CD8-positive, alpha-beta memory T cell (primary cell): ENCODE data around the gene NFE2L2. TPM values are rescaled to one million over a fixed set of nuclear protein-coding genes. Genes with fewer than 3 reads are reported as not detected.

ENCODE experiments used
- CTCF ChIA-PET: fragments of 350-600 bp; sonication (Branson Sonifier 250); formaldehyde crosslinking; loops from one replicate; lab custom pipeline; 2021; ENCODE audit warnings: antibody characterized with exemption; lab: Charles Lee
- POLR2A ChIA-PET: fragments of 350-600 bp; sonication (Branson Sonifier 250); formaldehyde crosslinking; loops from one replicate; lab custom pipeline; 2021; ENCODE audit warnings: antibody characterized with exemption; lab: Charles Lee
- DNase-seq, 5 donors: peaks; one replicate each; pipeline versions ENCODE4 v3.0.0 to v3.0.0-alpha.2; 2020 to 2022; ENCODE audit warnings: mixed read lengths in 1 of 5
- H3K27ac ChIP-seq: one replicate; pipeline ENCODE4 v1.7.0; 2013; ENCODE audit warnings: low read depth, mild to moderate bottlenecking, low read length, moderate library complexity
- H3K27me3 ChIP-seq: 2 replicates; pipeline ENCODE4 v1.7.0; 2013; ENCODE audit warnings: low read length, mild to moderate bottlenecking; ENCODE audit not compliant: insufficient read depth, poor library complexity, severe bottlenecking
- H3K36me3 ChIP-seq: 2 replicates; pipeline ENCODE4 v1.7.0; 2013; ENCODE audit warnings: mild to moderate bottlenecking, low read length, moderate library complexity; ENCODE audit not compliant: insufficient read depth
- H3K4me1 ChIP-seq: 2 replicates; pipeline ENCODE4 v1.7.0; 2013; ENCODE audit warnings: mild to moderate bottlenecking, low read length, moderate library complexity; ENCODE audit not compliant: insufficient read depth
- H3K4me3 ChIP-seq: 2 replicates; pipeline ENCODE4 v1.7.0; 2013; ENCODE audit warnings: mild to moderate bottlenecking, low read length
- H3K9me3 ChIP-seq: 2 replicates; pipeline ENCODE4 v1.7.0; 2013; ENCODE audit warnings: mild to moderate bottlenecking, low read length
- H3K27ac Mint-ChIP-seq, 8 donors: one replicate each; pipeline ENCODE4 v1.8.0; 2020 to 2021; ENCODE audit warnings: mixed read lengths in 8 of 8, mild to moderate bottlenecking in 6 of 8, inconsistent platforms in 3 of 8, moderate library complexity in 3 of 8
- H3K27me3 Mint-ChIP-seq, 2 donors: one replicate each; pipeline ENCODE4 v1.8.0; 2020 to 2021; ENCODE audit warnings: mixed read lengths in 2 of 2, mild to moderate bottlenecking in 1 of 2, moderate library complexity in 1 of 2
- H3K36me3 Mint-ChIP-seq, 3 donors: one replicate each; pipeline ENCODE4 v1.8.0; 2020 to 2021; ENCODE audit warnings: mixed read lengths in 3 of 3, inconsistent platforms in 1 of 3, mild to moderate bottlenecking in 1 of 3
- H3K4me1 Mint-ChIP-seq, 3 donors: one replicate each; pipeline ENCODE4 v1.8.0; 2020 to 2021; ENCODE audit warnings: mixed read lengths in 3 of 3, inconsistent platforms in 1 of 3, mild to moderate bottlenecking in 1 of 3
- H3K4me3 Mint-ChIP-seq, 7 donors: one replicate each; pipeline ENCODE4 v1.8.0; 2020 to 2021; ENCODE audit warnings: mixed read lengths in 7 of 7, mild to moderate bottlenecking in 6 of 7, moderate library complexity in 4 of 7, inconsistent platforms in 2 of 7
- H3K9me3 Mint-ChIP-seq, 5 donors: one replicate each; pipeline ENCODE4 v1.8.0; 2020 to 2022; ENCODE audit warnings: mixed read lengths in 5 of 5, mild to moderate bottlenecking in 3 of 5, moderate library complexity in 2 of 5, inconsistent platforms in 1 of 5
- polyA plus RNA-seq: library from polyadenylated mRNA; unstranded; fragments of 300-500 nt; fragmentation: Illumina TruSeq; gene quantifications from one replicate; pipeline ENCODE4 v1.2.3, GENCODE V29; 2021
- total RNA-seq, 2 experiments: library from RNA; stranded (reverse); gene quantifications; one replicate each; pipeline ENCODE4 v1.2.3, GENCODE V29; 2021

NFE2L2 gene
- total and polyA plus RNA-seq, 3 experiments from 2014 or later, result 47.7 to 63.0 (median 58.0) TPM

DNA sequence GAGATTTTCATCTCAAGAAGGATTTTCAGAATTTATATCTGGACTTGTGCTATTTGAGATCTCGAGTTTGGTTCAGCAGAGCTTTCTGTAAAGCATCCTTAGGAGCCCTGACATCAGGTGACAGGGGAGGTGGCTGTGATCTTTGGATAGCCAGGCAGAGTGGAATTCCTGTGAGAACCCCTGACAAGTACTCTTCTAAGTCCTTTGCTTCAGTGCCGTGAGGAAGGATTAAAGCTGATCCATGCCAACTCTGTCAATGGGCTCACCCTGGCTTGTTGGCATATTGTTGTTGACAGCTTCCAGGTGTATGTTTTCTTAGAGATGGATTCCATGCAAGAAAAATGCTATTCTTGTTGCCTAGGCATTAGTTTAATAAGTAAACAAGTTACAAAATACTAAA lies 38.0 kb upstream of the NFE2L2 start:
- no peak overlapping the region for H3K27ac ChIP-seq
- POLR2A ChIA-PET, result no interaction called here
- no peaks in the 10 kb centered on the region for H3K27me3 Mint-ChIP-seq
- no peaks in the 10 kb centered on the region for H3K36me3 ChIP-seq
- H3K9me3 Mint-ChIP-seq, result no peaks in the 10 kb centered on the region
- H3K9me3 ChIP-seq, result no peaks in the 10 kb centered on the region
- H3K27me3 ChIP-seq, result no peaks in the 10 kb centered on the region
- H3K27ac Mint-ChIP-seq, result no peak overlapping the region
- no peak overlapping the region for H3K4me3 ChIP-seq
- H3K36me3 Mint-ChIP-seq, result peaks cover 2 to 15% (median 8%) of the 10 kb centered on the region in 3 donors
- CTCF ChIA-PET, result no interaction called here
- H3K4me1 ChIP-seq, result peaks cover 9% of the 10 kb centered on the region
- H3K4me3 Mint-ChIP-seq, result no peak overlapping the region
- H3K4me1 Mint-ChIP-seq, result no peaks in the 10 kb centered on the region
- DNase-seq, result no peak

- POLR2A ChIA-PET, result no interaction called here
- Mint-ChIP-seq H3K4me3 (no peak overlapping the region), H3K27me3 (peaks cover 0 to 2% of the 10 kb centered on the region in 2 donors), H3K27ac (no peak overlapping the region), H3K36me3 (peaks cover 0 to 6% (median 2%) of the 10 kb centered on the region in 3 donors), H3K4me1 (peaks cover 3 to 5% (median 4%) of the 10 kb centered on the region in 3 donors), H3K9me3 (no peaks in the 10 kb centered on the region)
- no peak overlapping the region for H3K4me3 ChIP-seq
- no peaks in the 10 kb centered on the region for H3K4me1 ChIP-seq
- H3K27me3 ChIP-seq, result no peaks in the 10 kb centered on the region
- no peak for DNase-seq
- H3K36me3 ChIP-seq, result no peaks in the 10 kb centered on the region
- no peak overlapping the region for H3K27ac ChIP-seq
- CTCF ChIA-PET, result interaction anchor here (1.9 kb wide), 1 partner anchor 36 kb away, joined by 4 read pairs; no protein-coding TSS in a partner anchor
- H3K9me3 ChIP-seq, result no peaks in the 10 kb centered on the region
These were observed 33.7 kb upstream of the NFE2L2 start for GRCh38 chr2:177298191-177298590.

DNA sequence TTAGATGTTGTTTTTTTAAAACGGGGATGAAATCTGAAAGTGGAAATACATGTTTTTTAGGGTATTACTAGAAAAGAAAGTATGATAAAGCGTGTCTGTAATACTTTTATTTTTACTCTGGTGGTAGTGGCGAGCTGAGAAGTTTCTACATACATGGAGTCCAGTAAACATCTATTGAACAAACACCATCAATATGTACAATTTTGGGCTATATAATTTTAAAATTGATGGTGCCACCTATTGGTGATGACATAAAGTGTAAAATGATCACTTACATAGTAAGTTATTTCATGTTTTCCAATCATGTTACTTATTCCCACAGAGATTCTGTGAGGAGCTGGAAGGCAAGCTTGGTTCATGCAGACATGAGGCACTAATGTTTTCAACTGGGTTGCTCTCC lies 31.5 kb upstream of the NFE2L2 start:
- H3K36me3 ChIP-seq, result no peaks in the 10 kb centered on the region
- Mint-ChIP-seq H3K4me1 (peaks cover 3 to 7% (median 5%) of the 10 kb centered on the region in 3 donors), H3K36me3 (no peaks in the 10 kb centered on the region), H3K27ac (no peak overlapping the region), H3K9me3 (no peaks in the 10 kb centered on the region), H3K4me3 (no peak overlapping the region), H3K27me3 (peaks cover 0 to 5% of the 10 kb centered on the region in 2 donors)
- ChIA-PET POLR2A (interaction anchor here (1.6 to 1.7 kb wide), 2 partner anchors 31 to 32 kb away, joined by 7 to 10 read pairs; partner anchors contain the start of gene NFE2L2), CTCF (interaction anchor here (0.8 to 7.0 kb wide), 12 partner anchors 8 to 138 kb away, joined by 3 to 79 read pairs (median 4); partner anchors contain the start of genes AGPS and NFE2L2)
- H3K4me1 ChIP-seq, result no peaks in the 10 kb centered on the region
- H3K27ac ChIP-seq, result no peak overlapping the region
- DNase-seq, result peak in 2 of 5 donors; percentile 21 to 33
- no peaks in the 10 kb centered on the region for H3K27me3 ChIP-seq
- no peak overlapping the region for H3K4me3 ChIP-seq
- H3K9me3 ChIP-seq, result no peaks in the 10 kb centered on the region

DNA sequence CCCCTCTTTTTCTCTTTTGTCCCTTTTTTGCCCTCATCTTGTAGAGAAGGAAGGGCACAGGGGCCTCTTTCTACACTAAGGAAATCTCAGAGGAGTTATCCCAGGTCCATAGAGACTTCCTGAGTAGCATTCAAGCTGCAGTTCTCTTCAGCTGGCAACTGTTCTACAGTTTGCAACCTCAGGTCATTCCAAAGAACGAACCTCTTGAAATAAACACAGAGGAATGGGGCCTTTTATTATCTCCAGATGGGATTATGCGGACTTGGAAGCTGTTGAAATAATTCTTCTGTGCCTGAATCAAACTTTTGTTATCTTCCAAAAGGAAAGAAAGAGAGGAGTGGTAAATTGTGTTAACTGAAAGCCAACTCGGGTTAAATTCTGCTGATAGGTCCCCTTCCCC lies 31.0 kb upstream of the NFE2L2 start:
- no peaks in the 10 kb centered on the region for H3K27me3 ChIP-seq
- H3K36me3 ChIP-seq, result no peaks in the 10 kb centered on the region
- no peak overlapping the region for H3K27ac ChIP-seq
- Mint-ChIP-seq H3K36me3 (no peaks in the 10 kb centered on the region), H3K4me3 (no peak overlapping the region), H3K4me1 (peaks cover 4 to 11% (median 7%) of the 10 kb centered on the region in 3 donors), H3K9me3 (no peaks in the 10 kb centered on the region), H3K27me3 (peaks cover 0 to 5% of the 10 kb centered on the region in 2 donors), H3K27ac (peak overlapping the region in 1 of 8 donors; percentile 26)
- POLR2A ChIA-PET, result interaction anchor here (1.6 to 1.7 kb wide), 2 partner anchors 30 to 32 kb away, joined by 7 to 10 read pairs; partner anchors contain the start of gene NFE2L2
- H3K9me3 ChIP-seq, result no peaks in the 10 kb centered on the region
- CTCF ChIA-PET, result interaction anchor here (0.8 to 7.0 kb wide), 10 partner anchors 8 to 134 kb away, joined by 3 to 79 read pairs (median 4); partner anchors contain the start of genes AGPS and NFE2L2
- no peak overlapping the region for H3K4me3 ChIP-seq
- DNase-seq, result no peak
- peaks cover 6% of the 10 kb centered on the region for H3K4me1 ChIP-seq

GRCh38 chr2:177291701-177292100 lies 27.2 kb upstream of the NFE2L2 start:
- H3K27me3 Mint-ChIP-seq, result peaks cover 0 to 5% of the 10 kb centered on the region in 2 donors
- POLR2A ChIA-PET, result no interaction called here
- Histone ChIP-seq H3K4me3 (no peak overlapping the region), H3K4me1 (peaks cover 15% of the 10 kb centered on the region), H3K27ac (no peak overlapping the region), H3K27me3 (no peaks in the 10 kb centered on the region), H3K36me3 (no peaks in the 10 kb centered on the region), H3K9me3 (no peaks in the 10 kb centered on the region)
- H3K27ac Mint-ChIP-seq, result peak overlapping the region in 1 of 8 donors; percentile 53
- CTCF ChIA-PET, result interaction anchor here (1.4 to 7.0 kb wide), 2 partner anchors 28 to 127 kb away, joined by 5 to 79 read pairs; no protein-coding TSS in a partner anchor
- H3K4me3 Mint-ChIP-seq, result no peak overlapping the region
- no peaks in the 10 kb centered on the region for H3K9me3 Mint-ChIP-seq
- no peak for DNase-seq
- H3K4me1 Mint-ChIP-seq, result peaks cover 14 to 25% (median 17%) of the 10 kb centered on the region in 3 donors
- H3K36me3 Mint-ChIP-seq, result no peaks in the 10 kb centered on the region

GRCh38 chr2:177289824-177290628 lies 25.5 kb upstream of the NFE2L2 start:
- peak overlapping the region; percentile 13 to 93 (median 86) for H3K27ac Mint-ChIP-seq
- peaks cover 11 to 20% (median 12%) of the 10 kb centered on the region in 3 donors for H3K4me1 Mint-ChIP-seq
- Histone ChIP-seq H3K27me3 (no peaks in the 10 kb centered on the region), H3K4me1 (peaks cover 15% of the 10 kb centered on the region), H3K27ac (no peak overlapping the region), H3K9me3 (no peaks in the 10 kb centered on the region), H3K4me3 (peak overlapping the region; percentile 17), H3K36me3 (no peaks in the 10 kb centered on the region)
- ChIA-PET CTCF (interaction anchor here (0.6 to 7.0 kb wide), 4 partner anchors 25 to 908 kb away, joined by 3 to 79 read pairs (median 18); partner anchors contain the start of gene NFE2L2), POLR2A (interaction anchor here (1.0 kb wide), 1 partner anchor 27 kb away, joined by 3 read pairs; no protein-coding TSS in a partner anchor)
- peak in 1 of 5 donors; percentile 36 for DNase-seq
- no peaks in the 10 kb centered on the region for H3K9me3 Mint-ChIP-seq
- H3K36me3 Mint-ChIP-seq, result no peaks in the 10 kb centered on the region
- peaks cover 0 to 5% of the 10 kb centered on the region in 2 donors for H3K27me3 Mint-ChIP-seq
- H3K4me3 Mint-ChIP-seq, result peak overlapping the region in 6 of 7 donors; percentile 57 to 83 (median 76)

DNA sequence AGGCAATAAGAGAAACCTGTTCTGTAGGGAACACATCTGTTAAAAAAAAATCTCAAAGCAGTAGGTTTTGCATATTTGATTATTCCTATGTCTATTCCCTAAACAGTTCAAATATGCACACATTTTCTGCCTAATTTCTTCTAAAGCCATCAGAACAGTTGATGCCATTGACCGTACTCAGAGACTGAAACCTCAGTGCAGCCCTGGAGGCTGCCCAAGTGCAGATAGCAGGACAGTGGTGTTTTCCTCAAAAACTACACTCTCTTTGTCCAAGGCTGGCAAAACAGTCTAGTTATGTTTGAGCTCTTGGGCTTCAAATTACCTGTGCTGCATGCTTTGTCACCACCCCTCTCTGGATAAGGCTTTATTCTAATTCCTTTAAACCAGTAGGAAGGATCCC lies 23.3 kb upstream of the NFE2L2 start:
- no peaks in the 10 kb centered on the region for H3K36me3 Mint-ChIP-seq
- H3K9me3 ChIP-seq, result no peaks in the 10 kb centered on the region
- DNase-seq, result no peak
- no peak overlapping the region for H3K4me3 ChIP-seq
- peaks cover 11 to 20% (median 12%) of the 10 kb centered on the region in 3 donors for H3K4me1 Mint-ChIP-seq
- no peaks in the 10 kb centered on the region for H3K36me3 ChIP-seq
- CTCF ChIA-PET, result interaction anchor here (0.7 to 3.2 kb wide), 3 partner anchors 8 to 123 kb away, joined by 4 to 26 read pairs (median 6); partner anchors contain the start of gene NFE2L2
- no peak overlapping the region for H3K27ac ChIP-seq
- no peaks in the 10 kb centered on the region for H3K27me3 ChIP-seq
- H3K4me3 Mint-ChIP-seq, result no peak overlapping the region
- H3K27ac Mint-ChIP-seq, result no peak overlapping the region
- peaks cover 15% of the 10 kb centered on the region for H3K4me1 ChIP-seq
- H3K27me3 Mint-ChIP-seq, result no peaks in the 10 kb centered on the region
- POLR2A ChIA-PET, result no interaction called here
- H3K9me3 Mint-ChIP-seq, result no peaks in the 10 kb centered on the region
